HCT116 (cell line): ENCODE results near the gene MIPEP. TPM values are rescaled to one million over a fixed set of nuclear protein-coding genes. Genes with fewer than 3 reads are reported as not detected.

Experiments used
- ATAC-seq: fragments of 200-7000 bp; cut with Tn5 transposase; 2 replicates; pipeline ENCODE4 v1.9.1; 2020; ENCODE audit warnings: mild to moderate bottlenecking, moderate library complexity
- BruUV-seq: library from RNA; stranded (reverse); fragments of 400-500 nt; replicated peaks from 2 replicates; lab custom pipeline; 2021; lab: Mats Ljungman, UMichigan
- CTCF ChIA-PET: fragments of 300-600 bp; sonication (Branson Sonifier 250); formaldehyde crosslinking; loops from one replicate; lab custom pipeline; 2021; ENCODE audit warnings: antibody characterized with exemption; lab: Charles Lee
- POLR2A ChIA-PET: fragments of 300-600, 350-600 bp; sonication (Branson Sonifier 250); formaldehyde crosslinking; loops from one replicate; lab custom pipeline; 2021; ENCODE audit warnings: antibody characterized with exemption; lab: Charles Lee
- RAD21 ChIA-PET, 2 experiments: fragments of 300-600 bp; sonication (Branson Sonifier 250); formaldehyde crosslinking; loops; one replicate each; lab custom pipeline; 2023; ENCODE audit warnings: low total read pairs in 2 of 2; ENCODE audit not compliant: uncharacterized antibody in 2 of 2, unreplicated experiment in 2 of 2, low non-redundant PET in 1 of 2; lab: Charles Lee
- DNase-seq: peaks from one replicate; pipeline ENCODE4 v3.0.0-alpha.2; 2010; ENCODE audit warnings: low read depth, low spot score
- H2AFZ ChIP-seq: fragments of 200-600 bp; shearing (Covaris generic), sonication (generic); 2 replicates; pipeline ENCODE4 v1.6.1; 2017; ENCODE audit warnings: low read depth, mixed run types, mixed read lengths, antibody characterized with exemption, low read length; ENCODE audit not compliant: poor library complexity, severe bottlenecking
- H3K27ac ChIP-seq: 2 replicates; pipeline ENCODE4 v1.5.1; 2012; ENCODE audit warnings: low read depth, low read length
- H3K27me3 ChIP-seq: fragments of 200-600 bp; sonication (generic); 2 replicates; pipeline ENCODE4 v1.6.1; 2016; ENCODE audit warnings: mixed run types, low read length, mixed read lengths; ENCODE audit not compliant: insufficient read depth
- H3K36me3 ChIP-seq, 2 experiments: fragments of 200-500 bp in 1 of 2; fragments of 200-600 bp in 1 of 2; sonication (Bioruptor generic) in 1 of 2; sonication (generic) in 1 of 2; 2 replicates each; pipeline versions ENCODE4 v1.5.1 to v1.6.1; 2014 to 2016; ENCODE audit warnings: low read length in 2 of 2, inconsistent platforms in 1 of 2, mixed read lengths in 1 of 2, mixed run types in 1 of 2; ENCODE audit not compliant: insufficient read depth in 2 of 2, control insufficient read depth in 1 of 2
- H3K4me1 ChIP-seq, 2 experiments: fragments of 200-600 bp in 1 of 2; sonication (generic) in 1 of 2; 2 replicates each; pipeline versions ENCODE4 v1.5.1 to v1.6.1; 2012 to 2017; ENCODE audit warnings: low read length in 2 of 2, inconsistent platforms in 1 of 2, mild to moderate bottlenecking in 1 of 2, mixed read lengths in 1 of 2, mixed run types in 1 of 2, moderate library complexity in 1 of 2; ENCODE audit not compliant: insufficient read depth in 2 of 2, control insufficient read depth in 1 of 2
- H3K4me2 ChIP-seq: fragments of 200-600 bp; sonication (generic); 2 replicates; pipeline ENCODE4 v1.6.1; 2017; ENCODE audit warnings: mixed run types, low read length, mixed read lengths
- H3K4me3 ChIP-seq, 2 experiments: fragments of 200-600 bp in 1 of 2; sonication (generic) in 1 of 2; replicated peaks in 1 of 2; 2 replicates each; pipeline ENCODE4 v1.5.1; 2011 to 2016; ENCODE audit warnings: low read length in 2 of 2, control low read depth in 1 of 2, low read depth in 1 of 2, mild to moderate bottlenecking in 1 of 2, mixed read lengths in 1 of 2, mixed run types in 1 of 2
- H3K79me2 ChIP-seq: fragments of 200-600 bp; sonication (generic); 2 replicates; pipeline ENCODE4 v1.6.1; 2017; ENCODE audit warnings: mild to moderate bottlenecking, mixed run types, low read length, moderate library complexity, mixed read lengths; ENCODE audit not compliant: insufficient read depth
- H3K9ac ChIP-seq: fragments of 200-600 bp; sonication (generic); 2 replicates; pipeline ENCODE4 v1.6.1; 2016; ENCODE audit warnings: low read length, mixed read lengths
- H3K9me2 ChIP-seq: fragments of 200-600 bp; sonication (generic), shearing (Covaris generic); 2 replicates; pipeline ENCODE4 v1.6.1; 2017; ENCODE audit warnings: mixed run types, mild to moderate bottlenecking, moderate library complexity; ENCODE audit not compliant: insufficient read depth
- H3K9me3 ChIP-seq, 2 experiments: fragments of 200-500 bp in 1 of 2; fragments of 200-600 bp in 1 of 2; sonication (Bioruptor generic) in 1 of 2; sonication (generic) in 1 of 2; 2 replicates each; pipeline ENCODE4 v1.6.1; 2014 to 2017; ENCODE audit warnings: low read length in 2 of 2, mixed read lengths in 2 of 2, inconsistent platforms in 1 of 2, low read depth in 1 of 2, mild to moderate bottlenecking in 1 of 2, mixed run types in 1 of 2, moderate library complexity in 1 of 2; ENCODE audit not compliant: control insufficient read depth in 1 of 2, insufficient read depth in 1 of 2
- H4K20me1 ChIP-seq: fragments of 200-600 bp; sonication (generic), shearing (Covaris generic); 2 replicates; pipeline ENCODE4 v1.6.1; 2017; ENCODE audit warnings: mixed run types, mild to moderate bottlenecking, moderate library complexity; ENCODE audit not compliant: insufficient read depth
- CBX3 ChIP-seq: IDR thresholded peaks from 2 replicates; pipeline ENCODE4 v1.6.1; 2012; ENCODE audit warnings: low read depth
- CEBPB ChIP-seq: IDR thresholded peaks from 2 replicates; pipeline ENCODE4 v1.6.1; 2012; ENCODE audit warnings: low read depth
- CTCF ChIP-seq, 3 experiments: fragments of 200-600 bp in 1 of 3; sonication (generic) in 1 of 3; IDR thresholded peaks in 2 of 3; conservative IDR thresholded peaks in 1 of 3; 2 replicates each; pipeline ENCODE4 v1.5.1; 2012 to 2017; ENCODE audit warnings: low read depth in 2 of 3, low read length in 2 of 3, antibody characterized with exemption in 1 of 3, borderline replicate concordance in 1 of 3, control low read depth in 1 of 3, mild to moderate bottlenecking in 1 of 3, mixed read lengths in 1 of 3, mixed run types in 1 of 3, moderate library complexity in 1 of 3; ENCODE audit not compliant: insufficient read depth in 1 of 3
- ELF1 ChIP-seq: IDR thresholded peaks from 2 replicates; pipeline ENCODE4 v1.6.1; 2012; ENCODE audit warnings: low read depth, borderline replicate concordance
- EZH2 ChIP-seq: fragments of 200-600 bp; sonication (generic); IDR thresholded peaks from 2 replicates; pipeline ENCODE4 v1.6.1; 2017; ENCODE audit warnings: antibody characterized with exemption, mixed run types
- EZH2phosphoT487 ChIP-seq: fragments of 200-600 bp; IDR thresholded peaks from 2 replicates; pipeline ENCODE4 v1.6.1; 2018; ENCODE audit warnings: antibody characterized with exemption, borderline replicate concordance
- POLR2A ChIP-seq: IDR thresholded peaks from 2 replicates; pipeline ENCODE4 v1.7.0; 2011; ENCODE audit warnings: borderline replicate concordance; ENCODE audit not compliant: insufficient read depth, insufficient read length; ENCODE audit errors: extremely low read depth
- RAD21 ChIP-seq: IDR thresholded peaks from 2 replicates; pipeline ENCODE4 v1.6.1; 2012; ENCODE audit warnings: low read depth, mild to moderate bottlenecking
- REST ChIP-seq: IDR thresholded peaks from 2 replicates; pipeline ENCODE4 v1.6.1; 2012; ENCODE audit warnings: low read depth
- SP1 ChIP-seq: IDR thresholded peaks from 2 replicates; pipeline ENCODE4 v1.6.1; 2012; ENCODE audit warnings: low read depth
- SRF ChIP-seq: IDR thresholded peaks from 2 replicates; pipeline ENCODE4 v1.6.1; 2012; ENCODE audit warnings: low read depth
- TCF7L2 ChIP-seq: IDR thresholded peaks from 2 replicates; pipeline ENCODE4 v1.7.0; 2011; ENCODE audit warnings: borderline replicate concordance, inconsistent platforms; ENCODE audit not compliant: insufficient read depth, insufficient read length; ENCODE audit errors: extremely low read depth
- ZBTB33 ChIP-seq: IDR thresholded peaks from 2 replicates; pipeline ENCODE4 v1.6.1; 2011; ENCODE audit warnings: mild to moderate bottlenecking, low read length, moderate library complexity; ENCODE audit not compliant: insufficient replicate concordance; ENCODE audit errors: extremely low read depth
- ZFX ChIP-seq: fragments of 450-650 bp; IDR thresholded peaks from 2 replicates; pipeline ENCODE4 v1.6.1; 2017
- intact Hi-C: fragments of 100-400 bp; cut with micrococcal nuclease; formaldehyde crosslinking; loops from 2 replicates; pipeline ENCODE4 v1.10.0; 2022
- total RNA-seq: library from RNA; stranded (reverse); gene quantifications from one replicate; pipeline ENCODE4 v1.2.1, GENCODE V29; 2021; ENCODE audit not compliant: unreplicated experiment

The MIPEP gene
- total RNA-seq, 1 experiment from 2014 or later: 33.3 TPM

- Histone ChIP-seq H3K36me3 (no peaks in the 10 kb centered on the region), H3K4me3 (no peak overlapping the region), H2AFZ (no peak overlapping the region), H3K4me2 (no peak overlapping the region), H3K9me3 (no peaks in the 10 kb centered on the region), H4K20me1 (no peaks in the 10 kb centered on the region), H3K27me3 (no peaks in the 10 kb centered on the region), H3K27ac (no peak overlapping the region), H3K9ac (no peak overlapping the region), H3K9me2 (no peaks in the 10 kb centered on the region), H3K4me1 (no peaks in the 10 kb centered on the region), H3K79me2 (no peaks in the 10 kb centered on the region)
- RAD21 ChIA-PET: no interaction called here
- TF ChIP-seq EZH2phosphoT487: no peak
- no peak for TF ChIP-seq ELF1
- TF ChIP-seq CEBPB: no peak
- no peak for TF ChIP-seq CBX3
- TF ChIP-seq SRF: no peak
- no peak for TF ChIP-seq ZBTB33
- TF ChIP-seq ZFX: no peak
- TF ChIP-seq POLR2A: no peak
- TF ChIP-seq SP1: no peak
- TF ChIP-seq REST: no peak
- TF ChIP-seq TCF7L2: no peak
- no peak for TF ChIP-seq EZH2
- no peak for TF ChIP-seq CTCF (IDR thresholded peaks at IDR 0.05 in 2 of 3, conservative IDR thresholded peaks at IDR 0.05 in 1 of 3; ENCODE audit: borderline replicate concordance in 1 of 3, insufficient read depth in 1 of 3, low read depth in 2 of 3, low read length in 2 of 3)
- no peak for TF ChIP-seq RAD21
- POLR2A ChIA-PET: no interaction called here
- no TSS peak for BruUV-seq
- no peak for ATAC-seq
- CTCF ChIA-PET: no interaction called here
- no peak for DNase-seq
- intact Hi-C loops: no loop called here
Measured at GRCh38 chr13:23685416-23685815, 203.8 kb downstream of the MIPEP start.
